Kidney tubule cell (primary cell): ENCODE measurements around the gene ZBTB16.

ENCODE experiments used
- DNase-seq: peaks from one replicate; pipeline ENCODE4 v3.0.0-alpha.2; 2018; ENCODE audit warnings: low spot score

Gene ZBTB16

DNA sequence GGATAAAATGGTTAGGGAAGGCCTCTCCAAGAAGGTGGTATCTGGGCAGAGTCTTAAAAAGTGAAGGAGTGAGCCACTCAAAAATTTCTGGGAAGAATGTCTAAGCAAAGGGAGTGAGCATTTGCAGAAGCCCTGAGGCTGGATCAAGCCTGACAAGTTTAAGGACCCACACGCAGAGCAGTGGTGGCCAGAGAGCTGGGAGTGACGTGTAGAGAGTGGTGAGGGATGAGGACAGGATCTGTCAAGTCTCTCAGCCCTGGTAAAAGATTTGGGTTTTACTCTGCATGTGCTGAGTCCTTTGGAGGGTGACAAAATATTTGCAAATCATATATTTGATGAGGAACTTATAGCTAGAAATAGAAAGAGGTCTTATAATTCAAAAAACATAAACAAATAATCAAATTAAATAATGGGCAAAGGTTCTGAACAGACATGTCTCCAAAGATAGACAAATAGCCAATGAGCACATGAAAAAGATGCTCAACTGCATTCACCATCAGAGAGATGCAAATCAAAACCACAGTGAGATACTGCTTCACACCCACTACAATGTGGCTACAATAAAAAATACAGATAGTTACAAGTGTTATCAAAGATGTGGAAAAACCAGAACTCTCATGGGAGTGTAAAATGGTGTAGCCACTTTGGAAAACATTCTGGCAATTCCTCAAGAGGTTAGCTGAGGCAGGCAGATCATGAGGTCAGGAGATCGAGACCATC, 129.5 kb downstream of the ZBTB16 start:
- no peak for DNase-seq

DNA sequence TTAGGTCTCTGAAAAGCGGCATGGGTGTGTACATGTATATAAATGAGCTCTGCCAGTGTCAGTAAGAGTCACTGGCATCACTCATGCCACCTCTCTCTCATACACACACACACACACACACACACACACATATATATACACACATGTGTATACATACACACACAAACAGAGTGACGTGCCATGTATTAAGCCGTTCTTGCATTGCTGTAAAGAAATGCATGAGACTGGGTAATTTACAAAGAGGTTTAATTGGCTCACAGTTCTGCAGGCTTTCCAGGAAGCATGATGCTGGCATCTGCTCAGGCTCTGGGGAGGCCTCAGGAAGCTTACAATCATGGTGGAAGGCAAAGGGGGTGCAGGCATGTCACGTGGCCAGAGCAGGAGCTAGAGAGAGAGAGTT, 131.1 kb downstream of the ZBTB16 start:
- no peak for DNase-seq

GRCh38 chr11:114191893-114192292, 132.4 kb downstream of the ZBTB16 start:
- no peak for DNase-seq

GRCh38 chr11:114192841-114193389, 133.4 kb downstream of the ZBTB16 start:
- DNase-seq, result no peak

DNA sequence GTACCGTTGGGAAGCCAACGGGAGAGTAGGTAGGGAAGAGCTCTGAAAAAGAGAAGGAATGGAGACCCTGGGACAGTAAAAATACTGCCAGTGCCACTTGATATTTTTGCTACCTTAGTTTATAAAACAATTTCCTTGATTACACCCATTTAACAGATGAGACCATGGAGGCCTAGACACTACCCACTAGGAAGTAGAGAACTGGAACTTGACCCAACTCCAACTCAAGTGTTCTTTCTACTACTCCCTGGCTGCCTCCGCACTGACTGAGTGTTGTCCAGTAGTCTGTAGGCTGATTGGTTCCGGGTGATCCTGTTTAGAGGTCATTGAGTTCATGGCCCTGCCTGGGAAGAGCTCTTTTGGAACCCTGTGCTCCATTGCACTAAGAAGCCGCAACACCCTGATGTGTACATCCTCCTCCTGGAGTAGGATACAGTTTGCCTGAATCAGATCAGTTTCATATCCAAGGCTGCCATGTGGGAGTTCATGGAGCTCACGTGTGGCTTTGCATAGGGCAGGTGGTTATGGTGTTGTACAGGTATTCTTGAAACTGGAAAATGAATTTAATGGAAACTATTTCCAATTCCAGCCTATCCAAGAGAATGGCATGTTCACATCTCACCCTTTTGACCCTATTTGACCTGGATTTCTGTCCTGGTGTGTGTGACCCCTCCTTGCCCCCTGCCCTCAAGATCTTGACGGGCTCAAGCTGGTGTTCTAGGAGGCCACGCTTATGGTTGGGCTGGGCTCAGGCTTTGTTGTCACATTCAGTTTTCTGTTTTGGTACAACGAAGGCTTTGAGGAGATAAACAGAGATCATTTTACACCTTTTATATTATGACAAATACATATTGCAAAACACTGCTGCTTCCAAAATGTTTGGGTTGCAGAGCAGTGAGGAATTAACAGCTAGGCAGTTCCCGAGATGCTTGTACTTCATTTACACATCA, 134.5 kb downstream of the ZBTB16 start:
- DNase-seq, result no peak

DNA sequence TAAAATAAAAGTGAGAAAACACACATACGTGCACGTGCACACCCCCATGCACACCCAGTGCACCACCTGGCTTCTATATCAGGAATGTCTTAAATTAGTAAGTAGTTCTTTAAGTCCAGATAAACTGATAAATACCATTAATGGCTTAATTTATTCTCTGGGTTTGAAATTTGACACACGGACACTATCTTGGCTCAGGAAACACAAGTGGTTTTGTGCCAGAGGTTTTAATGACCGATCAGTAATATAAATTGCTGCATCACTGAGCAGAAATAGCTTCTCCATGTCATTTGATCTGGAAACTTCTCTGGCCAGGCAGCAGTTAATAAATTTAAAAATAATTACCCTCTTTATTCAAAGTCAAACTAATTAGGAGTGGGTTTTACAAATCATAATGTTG, 135.2 kb downstream of the ZBTB16 start:
- DNase-seq, result no peak

DNA sequence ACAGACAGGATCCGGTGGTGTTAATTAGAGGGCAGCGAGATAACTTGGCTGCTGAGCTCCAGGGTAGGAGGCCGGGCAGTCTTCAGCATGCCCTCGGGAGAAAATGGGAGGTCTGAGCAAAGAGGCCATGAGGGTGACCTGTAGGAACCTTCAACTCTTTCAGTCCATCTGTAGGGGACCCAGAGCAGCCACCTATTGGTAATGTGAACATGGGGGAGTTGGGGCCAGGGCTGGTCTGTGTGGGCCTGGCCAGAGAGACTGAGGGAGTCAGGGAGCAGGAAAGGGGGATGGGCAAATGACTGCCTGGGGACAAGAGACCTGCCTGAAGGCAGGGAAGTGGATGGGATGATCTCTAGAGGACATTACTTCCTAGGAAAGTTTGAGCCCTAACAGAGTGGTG, 135.6 kb downstream of the ZBTB16 start:
- DNase-seq, result no peak

DNA sequence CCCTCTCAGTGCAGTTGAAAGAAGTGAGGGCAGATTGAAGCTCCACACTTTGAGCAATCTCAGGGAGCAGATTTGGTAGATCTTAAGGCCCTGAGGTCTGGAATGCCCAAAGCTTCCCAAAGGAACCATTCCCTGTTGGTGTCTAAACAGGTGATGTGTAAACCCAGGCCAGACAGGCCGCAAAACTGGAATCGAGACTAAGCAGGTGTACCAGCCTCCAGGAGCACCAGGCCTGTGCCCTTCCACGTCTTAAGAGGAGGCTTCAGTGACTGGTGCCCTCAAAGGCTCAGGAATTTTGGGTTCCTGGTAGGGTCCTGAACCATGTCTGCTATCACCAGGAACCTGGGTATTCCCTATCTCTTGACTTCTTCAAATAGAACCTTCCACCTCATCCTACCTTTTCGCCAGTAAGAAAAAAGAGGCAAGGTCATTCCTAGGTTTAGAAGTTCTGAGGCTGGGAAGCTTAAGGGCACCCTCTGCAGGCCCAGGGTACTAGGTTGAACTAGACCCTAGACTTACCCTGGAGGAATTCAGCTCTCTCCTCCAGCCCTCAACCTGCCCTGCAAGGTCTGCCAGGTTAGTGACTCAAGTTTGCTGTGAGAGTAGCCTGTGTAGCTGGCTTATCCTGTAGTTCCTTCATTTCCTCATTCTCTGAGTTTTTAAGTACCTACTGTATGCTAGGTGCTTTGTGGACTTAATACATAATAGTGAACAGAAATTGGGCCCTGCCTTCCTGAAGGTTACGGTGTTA, 136.6 kb downstream of the ZBTB16 start:
- peak; percentile 89 for DNase-seq

- no peak for DNase-seq
Measured at GRCh38 chr11:114196997-114197703, 137.6 kb downstream of the ZBTB16 start.

DNA sequence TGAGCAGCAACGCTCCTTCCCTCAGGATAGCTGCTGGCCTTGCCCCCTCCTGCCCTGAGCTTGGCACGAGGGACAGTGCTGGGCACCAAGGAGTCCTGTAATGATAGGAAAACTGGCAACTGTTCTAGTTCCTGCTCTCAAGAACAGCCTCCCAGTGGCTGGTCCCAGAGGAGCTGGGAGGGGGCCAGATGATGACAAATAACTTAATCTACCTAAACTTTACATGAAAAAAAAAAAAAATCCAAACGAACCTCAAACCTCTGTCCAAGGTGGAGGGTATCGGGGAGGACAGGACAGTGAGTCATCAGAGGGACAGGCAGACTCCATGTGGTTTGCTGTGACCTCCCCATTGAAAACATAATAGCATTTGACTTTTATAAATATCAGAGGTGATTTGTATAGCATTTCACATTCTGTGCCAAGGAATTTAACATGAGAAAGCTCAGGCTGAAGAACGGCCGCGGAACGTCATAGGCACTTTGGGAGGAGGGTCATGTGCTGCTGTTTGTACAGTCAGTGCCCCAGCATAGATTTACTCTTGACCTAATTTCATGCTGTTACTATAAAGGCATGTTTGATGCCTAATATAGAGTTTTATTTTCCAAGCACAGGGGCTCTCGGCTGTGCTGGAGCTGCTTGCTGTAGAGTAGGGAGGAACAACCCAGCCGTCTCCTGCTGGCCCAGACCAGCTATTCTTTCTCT, 138.4 kb downstream of the ZBTB16 start:
- peak; percentile 56 for DNase-seq

DNA sequence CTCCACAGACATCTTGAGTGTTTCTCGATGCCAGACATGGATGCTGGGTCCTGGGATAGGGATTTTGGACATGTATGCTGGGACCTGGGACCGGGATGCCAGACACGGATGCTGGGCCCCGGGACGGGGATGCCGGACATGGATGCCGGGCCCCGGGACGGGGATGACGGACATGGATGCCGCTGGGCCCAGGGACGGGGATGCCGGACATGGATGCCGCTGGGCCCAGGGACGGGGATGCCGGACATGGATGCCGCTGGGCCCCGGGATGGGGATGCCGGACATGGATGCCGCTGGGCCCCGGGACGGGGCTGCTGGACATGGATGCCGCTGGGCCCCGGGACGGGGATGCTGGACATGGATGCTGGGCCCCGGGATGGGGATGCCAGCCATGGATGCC, 139.5 kb downstream of the ZBTB16 start:
- DNase-seq, result no peak

- DNase-seq, result no peak
Measured at GRCh38 chr11:114200351-114201133, 141.0 kb downstream of the ZBTB16 start.

GRCh38 chr11:114201219-114201618, 141.7 kb downstream of the ZBTB16 start:
- no peak for DNase-seq

GRCh38 chr11:114202011-114202609, 142.6 kb downstream of the ZBTB16 start:
- DNase-seq, result no peak

DNA sequence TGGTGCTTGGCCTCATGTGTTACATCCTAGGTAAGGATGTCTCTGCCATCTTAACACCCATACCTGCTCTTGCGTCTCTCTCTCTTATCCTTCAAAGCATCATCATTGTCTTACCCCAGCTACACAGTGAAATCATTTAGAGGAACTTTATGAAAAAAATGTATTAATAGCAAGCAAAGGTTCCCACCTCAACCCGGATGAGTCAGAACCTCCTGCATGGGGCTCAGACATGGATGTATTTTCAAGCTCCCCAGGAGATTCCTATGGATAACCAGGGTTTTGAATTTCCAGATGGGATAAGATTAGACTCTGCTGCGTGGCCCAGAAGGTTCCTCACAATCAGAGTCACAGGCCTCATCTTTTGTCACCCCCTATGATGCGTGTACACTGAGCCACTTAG, 147.6 kb downstream of the ZBTB16 start:
- no peak for DNase-seq

- DNase-seq, result peak; percentile 52
Measured at GRCh38 chr11:114208377-114208776, 148.9 kb downstream of the ZBTB16 start.

- no peak for DNase-seq
Measured at GRCh38 chr11:114209343-114209742, 149.8 kb downstream of the ZBTB16 start.

- peak; percentile 86 for DNase-seq
Measured at GRCh38 chr11:114209904-114210303, 150.4 kb downstream of the ZBTB16 start.

DNA sequence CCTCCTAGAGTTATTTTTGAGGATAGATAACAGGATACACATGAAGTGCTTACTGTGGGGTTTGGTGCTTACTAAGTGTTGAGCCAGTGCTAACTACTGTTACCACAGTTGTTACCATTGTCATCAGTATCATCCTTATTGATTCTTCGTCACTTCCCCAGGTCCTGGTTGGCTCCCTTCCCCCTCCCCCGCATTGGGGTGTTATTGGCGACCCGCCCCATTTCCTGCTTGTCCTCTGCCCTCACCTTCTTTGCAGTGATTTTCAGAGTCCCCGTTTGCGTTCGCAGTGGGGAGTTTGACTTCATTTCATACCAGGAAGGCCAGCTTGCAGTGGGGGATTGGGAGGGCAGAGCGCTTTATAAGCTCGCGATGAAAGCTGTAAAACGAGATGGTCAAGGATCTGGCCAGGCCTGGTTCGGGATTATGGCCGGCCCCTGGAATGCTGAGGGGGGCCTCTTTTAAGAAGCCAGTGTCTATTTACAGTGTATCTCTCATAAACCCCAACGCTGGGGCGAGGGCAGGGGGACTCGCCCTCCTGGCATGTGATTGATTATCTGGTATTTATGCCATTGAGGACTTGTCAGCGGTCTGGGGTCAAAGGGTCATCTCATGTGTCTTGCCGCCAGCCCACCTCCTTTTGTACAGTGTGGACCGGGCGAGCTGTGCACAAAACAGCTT, 152.1 kb downstream of the ZBTB16 start:
- no peak for DNase-seq
